Muscle layer of duodenum (tissue), 2 donors: ENCODE measurements around the gene LURAP1L.

Experiments
- H3K27ac ChIP-seq: one replicate; pipeline ENCODE4 v1.7.0; 2013; ENCODE audit warnings: mild to moderate bottlenecking, low read length
- H3K27me3 ChIP-seq: one replicate; pipeline ENCODE4 v1.7.0; 2013; ENCODE audit warnings: low read depth, mild to moderate bottlenecking, control low read depth, low read length
- H3K36me3 ChIP-seq, 2 donors: one replicate each; pipeline ENCODE4 v1.7.0; 2013; ENCODE audit warnings: low read length in 2 of 2, control low read depth in 1 of 2, mild to moderate bottlenecking in 1 of 2; ENCODE audit not compliant: insufficient read depth in 2 of 2, control insufficient read depth in 1 of 2
- H3K4me1 ChIP-seq, 2 donors: one replicate each; pipeline ENCODE4 v1.7.0; 2013; ENCODE audit warnings: low read length in 2 of 2, mild to moderate bottlenecking in 2 of 2, control low read depth in 1 of 2, moderate library complexity in 1 of 2; ENCODE audit not compliant: insufficient read depth in 2 of 2, control insufficient read depth in 1 of 2
- H3K4me3 ChIP-seq, 2 donors: one replicate each; pipeline ENCODE4 v1.7.0; 2013; ENCODE audit warnings: low read length in 2 of 2, low read depth in 1 of 2, mild to moderate bottlenecking in 1 of 2
- H3K9me3 ChIP-seq, 2 donors: one replicate each; pipeline ENCODE4 v1.7.0; 2013; ENCODE audit warnings: low read length in 2 of 2, control low read depth in 1 of 2, mild to moderate bottlenecking in 1 of 2; ENCODE audit not compliant: control insufficient read depth in 1 of 2
- donor health status: healthy.

LURAP1L gene

GRCh38 chr9:12813960-12814876, 39.4 kb downstream of the LURAP1L start:
- Histone ChIP-seq H3K27ac (peak overlapping the region; percentile 91), H3K4me3 (peak overlapping the region; percentile 9 to 23), H3K36me3 (no peaks in the 10 kb centered on the region), H3K27me3 (no peaks in the 10 kb centered on the region), H3K4me1 (peaks cover 12 to 22% of the 10 kb centered on the region in 2 donors), H3K9me3 (no peaks in the 10 kb centered on the region)

GRCh38 chr9:12814877-12815237, 40.0 kb downstream of the LURAP1L start:
- Histone ChIP-seq H3K4me3 (no peak overlapping the region), H3K9me3 (no peaks in the 10 kb centered on the region), H3K27me3 (no peaks in the 10 kb centered on the region), H3K27ac (peak overlapping the region; percentile 91), H3K36me3 (no peaks in the 10 kb centered on the region), H3K4me1 (peaks cover 12 to 22% of the 10 kb centered on the region in 2 donors)

DNA sequence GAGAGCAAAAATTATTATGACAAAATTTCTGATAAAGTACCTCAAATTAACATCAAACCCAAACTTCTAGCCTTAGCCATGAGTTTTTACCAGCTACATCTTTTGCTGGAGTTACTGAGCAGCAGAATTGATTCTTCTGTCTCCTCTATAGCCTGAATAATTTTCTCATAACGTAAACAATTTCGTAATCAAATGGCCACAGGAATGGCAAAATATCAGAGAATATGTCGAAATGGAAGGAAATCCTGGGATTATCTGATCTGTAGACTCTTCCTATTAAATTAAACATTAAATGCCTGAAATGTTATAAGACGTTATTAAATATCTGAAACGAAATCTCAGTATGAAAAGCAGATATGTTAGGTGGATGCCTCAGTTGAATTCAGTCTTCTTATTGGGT, 41.1 kb downstream of the LURAP1L start:
- H3K36me3 ChIP-seq = no peaks in the 10 kb centered on the region
- H3K27ac ChIP-seq = peak overlapping the region; percentile 91

DNA sequence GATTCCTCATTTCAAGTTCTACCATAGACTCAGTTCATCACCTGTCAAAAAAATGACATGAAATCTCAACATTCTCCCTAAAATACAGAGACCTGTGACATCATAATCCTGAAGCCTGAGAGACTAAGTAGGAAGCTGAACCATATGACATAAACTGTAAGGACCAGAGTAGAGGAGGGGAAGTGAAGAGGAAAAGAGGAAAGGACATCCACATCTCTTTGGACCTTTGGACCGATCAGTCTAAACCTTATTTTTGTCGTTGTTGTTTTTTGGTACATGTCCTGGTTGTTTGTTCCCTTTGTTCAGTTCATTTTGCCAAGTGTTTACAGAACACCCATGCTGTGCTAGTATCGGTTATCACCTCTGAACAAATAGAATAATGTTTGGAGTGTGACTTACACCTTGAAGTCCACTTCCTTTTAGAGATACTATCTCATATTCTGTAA, 41.9 kb downstream of the LURAP1L start:
- H3K27ac ChIP-seq = peak overlapping the region; percentile 65
- H3K9me3 ChIP-seq = no peaks in the 10 kb centered on the region
- peaks cover 12 to 24% of the 10 kb centered on the region in 2 donors for H3K4me1 ChIP-seq
- H3K36me3 ChIP-seq = no peaks in the 10 kb centered on the region
- H3K4me3 ChIP-seq = no peak overlapping the region
- H3K27me3 ChIP-seq = no peaks in the 10 kb centered on the region

More for the DNA sequence above, 41.1 kb downstream of the LURAP1L start:
- H3K27me3 ChIP-seq = no peaks in the 10 kb centered on the region
- peaks cover 12 to 22% of the 10 kb centered on the region in 2 donors for H3K4me1 ChIP-seq
- no peaks in the 10 kb centered on the region for H3K9me3 ChIP-seq
- H3K4me3 ChIP-seq = no peak overlapping the region

DNA sequence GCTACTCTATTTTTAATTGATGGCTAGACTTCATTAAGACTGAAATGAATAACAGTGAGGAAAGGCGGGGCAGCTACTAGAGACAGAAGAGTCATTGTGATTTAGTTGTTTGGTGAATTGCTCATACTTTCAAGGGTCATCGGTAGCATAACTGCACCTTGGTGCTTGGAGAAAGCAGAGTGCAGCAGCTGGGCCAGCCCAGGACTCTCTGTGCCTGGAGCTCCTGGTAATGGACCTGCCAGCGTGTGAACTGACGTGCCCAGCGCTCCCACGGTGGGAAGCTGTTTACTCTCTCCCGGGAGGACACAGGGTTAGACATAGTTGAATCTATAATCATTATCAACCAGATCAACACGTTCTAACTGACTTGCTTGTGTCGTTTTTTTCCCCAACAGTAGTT, 42.9 kb downstream of the LURAP1L start:
- peak overlapping the region; percentile 65 for H3K27ac ChIP-seq
- no peaks in the 10 kb centered on the region for H3K27me3 ChIP-seq
- peaks cover 0 to 7% of the 10 kb centered on the region in 2 donors for H3K36me3 ChIP-seq
- H3K4me1 ChIP-seq = peaks cover 12 to 27% of the 10 kb centered on the region in 2 donors
- no peak overlapping the region for H3K4me3 ChIP-seq
- H3K9me3 ChIP-seq = no peaks in the 10 kb centered on the region

DNA sequence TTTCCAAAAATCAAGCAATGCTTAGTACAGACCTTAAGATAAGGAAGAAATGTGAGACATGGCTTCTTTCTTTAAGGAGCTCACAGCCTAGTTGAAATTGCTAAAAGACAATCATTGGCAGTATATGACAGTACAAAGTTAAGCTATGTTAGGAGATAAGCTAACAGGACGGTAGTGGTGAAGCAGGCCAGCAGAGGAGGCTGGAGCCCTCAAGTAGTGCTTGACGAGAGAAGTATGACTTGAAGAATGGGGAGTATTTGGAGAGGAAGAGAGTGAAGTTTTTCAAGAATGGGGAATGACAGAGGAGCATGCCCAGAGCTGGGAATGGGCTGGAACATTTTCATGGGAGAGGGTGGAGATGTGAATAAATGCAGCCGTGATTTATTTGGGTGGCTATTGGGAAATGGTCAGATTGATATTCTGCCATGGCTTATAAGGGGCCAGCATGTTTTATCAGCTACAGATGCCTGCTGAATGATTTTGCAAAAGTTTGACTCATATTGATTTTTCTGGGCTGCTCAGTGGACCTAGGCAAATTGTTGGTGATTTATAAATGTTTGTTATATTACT, 43.7 kb downstream of the LURAP1L start:
- H3K27ac ChIP-seq = peak overlapping the region; percentile 65
- no peak overlapping the region for H3K4me3 ChIP-seq
- H3K36me3 ChIP-seq = peaks cover 0 to 7% of the 10 kb centered on the region in 2 donors
- H3K4me1 ChIP-seq = peaks cover 12 to 23% of the 10 kb centered on the region in 2 donors
- no peaks in the 10 kb centered on the region for H3K9me3 ChIP-seq
- no peaks in the 10 kb centered on the region for H3K27me3 ChIP-seq

DNA sequence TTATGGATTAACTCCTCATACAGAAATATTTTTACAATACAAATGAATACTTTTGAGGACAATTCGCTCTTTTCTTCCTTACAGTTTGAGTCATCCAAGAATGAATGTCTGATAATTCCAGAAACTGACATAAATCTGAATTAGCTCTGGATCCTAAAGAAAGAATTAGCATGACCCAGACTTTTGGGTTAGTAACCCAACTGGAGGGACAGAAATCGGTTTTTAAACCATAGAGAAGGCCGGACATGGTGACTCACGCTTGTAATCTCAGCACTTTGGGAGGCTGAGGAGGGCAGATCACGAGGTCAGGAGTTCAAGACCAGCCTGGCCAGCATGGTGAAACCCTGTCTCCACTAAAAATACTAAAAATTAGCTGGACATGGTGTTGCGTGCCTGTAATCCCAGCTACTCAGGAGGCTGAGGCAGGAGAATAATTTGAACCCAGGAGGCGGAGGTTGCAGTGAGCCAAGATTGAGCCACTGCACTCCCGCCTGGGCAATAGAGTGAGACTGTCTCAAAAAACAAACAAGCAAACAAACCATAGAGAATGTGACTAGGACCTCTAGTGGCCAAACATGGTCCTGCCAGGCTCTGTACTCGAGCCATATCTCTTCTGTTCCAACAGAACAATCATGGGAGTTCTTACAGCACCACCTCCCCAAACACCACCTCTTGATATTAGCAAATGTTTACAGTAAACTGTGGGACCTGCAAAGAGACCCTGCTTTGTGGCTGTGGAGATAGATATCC, 44.8 kb downstream of the LURAP1L start:
- H3K27me3 ChIP-seq = no peaks in the 10 kb centered on the region
- H3K4me3 ChIP-seq = no peak overlapping the region
- H3K4me1 ChIP-seq = peaks cover 12 to 21% of the 10 kb centered on the region in 2 donors
- H3K36me3 ChIP-seq = peaks cover 0 to 7% of the 10 kb centered on the region in 2 donors
- no peak overlapping the region for H3K27ac ChIP-seq
- no peaks in the 10 kb centered on the region for H3K9me3 ChIP-seq

- no peaks in the 10 kb centered on the region for H3K27me3 ChIP-seq
- no peak overlapping the region for H3K4me3 ChIP-seq
- H3K9me3 ChIP-seq = no peaks in the 10 kb centered on the region
- H3K27ac ChIP-seq = no peak overlapping the region
- H3K4me1 ChIP-seq = peaks cover 5 to 23% of the 10 kb centered on the region in 2 donors
- H3K36me3 ChIP-seq = peaks cover 0 to 7% of the 10 kb centered on the region in 2 donors
These were observed 47.3 kb downstream of the LURAP1L start for GRCh38 chr9:12822111-12822510.

GRCh38 chr9:12826924-12827565, 52.2 kb downstream of the LURAP1L start:
- Histone ChIP-seq H3K27ac (peak overlapping the region; percentile 39), H3K9me3 (no peaks in the 10 kb centered on the region), H3K4me3 (no peak overlapping the region), H3K27me3 (no peaks in the 10 kb centered on the region), H3K4me1 (peaks cover 0 to 22% of the 10 kb centered on the region in 2 donors), H3K36me3 (peaks cover 0 to 5% of the 10 kb centered on the region in 2 donors)

GRCh38 chr9:12833701-12834100, 58.9 kb downstream of the LURAP1L start:
- no peaks in the 10 kb centered on the region for H3K27me3 ChIP-seq
- no peak overlapping the region for H3K4me3 ChIP-seq
- H3K9me3 ChIP-seq = peaks cover 0 to 10% of the 10 kb centered on the region in 2 donors
- peaks cover 0 to under 1% of the 10 kb centered on the region in 2 donors for H3K4me1 ChIP-seq
- no peak overlapping the region for H3K27ac ChIP-seq
- no peaks in the 10 kb centered on the region for H3K36me3 ChIP-seq
